Right hindlimb (tissue), 1 donor: Measurements from ENCODE around the gene NBEAL1.
"Not testable (repeated sequence)": the region's sequence is repeated elsewhere in the genome, so short reads cannot be mapped to it uniquely, and the experiment has no call there.

Experiments
- DNase-seq: peaks from one replicate; pipeline ENCODE4 v3.0.0-alpha.2; 2018

The NBEAL1 gene

GRCh38 chr2:203014456-203015199 lies at the start of gene NBEAL1:
TSS of gene NBEAL1 (plus strand) at chr2:203014875. CDS start at chr2:203016385, 1,510 bp downstream.
- DNase-seq, result peak; percentile 100

- no peak for DNase-seq
Measured at GRCh38 chr2:202965810-202966460, 48.7 kb upstream of the NBEAL1 start.

GRCh38 chr2:202969404-202969803 lies 45.3 kb upstream of the NBEAL1 start:
- not testable (repeated sequence) for DNase-seq

DNA sequence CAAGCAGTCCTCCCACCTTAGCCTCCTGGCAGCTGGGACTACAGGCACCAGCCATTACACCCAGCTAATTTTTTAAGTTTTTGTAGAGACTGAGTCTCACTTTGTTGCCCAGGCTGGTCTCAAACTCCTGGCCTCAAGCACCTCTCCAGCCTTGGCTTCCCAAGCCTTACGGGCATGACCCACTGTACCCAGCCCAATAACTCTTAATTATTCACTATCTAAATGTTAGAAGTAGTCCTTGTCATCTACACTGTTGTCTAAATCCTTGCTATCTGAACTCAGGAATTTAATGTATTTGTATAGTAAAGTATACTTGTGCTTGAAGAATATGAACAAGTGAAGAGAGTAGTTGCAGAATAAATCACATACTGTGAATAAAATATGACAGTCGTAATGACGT lies 37.9 kb upstream of the NBEAL1 start:
- no peak for DNase-seq

DNA sequence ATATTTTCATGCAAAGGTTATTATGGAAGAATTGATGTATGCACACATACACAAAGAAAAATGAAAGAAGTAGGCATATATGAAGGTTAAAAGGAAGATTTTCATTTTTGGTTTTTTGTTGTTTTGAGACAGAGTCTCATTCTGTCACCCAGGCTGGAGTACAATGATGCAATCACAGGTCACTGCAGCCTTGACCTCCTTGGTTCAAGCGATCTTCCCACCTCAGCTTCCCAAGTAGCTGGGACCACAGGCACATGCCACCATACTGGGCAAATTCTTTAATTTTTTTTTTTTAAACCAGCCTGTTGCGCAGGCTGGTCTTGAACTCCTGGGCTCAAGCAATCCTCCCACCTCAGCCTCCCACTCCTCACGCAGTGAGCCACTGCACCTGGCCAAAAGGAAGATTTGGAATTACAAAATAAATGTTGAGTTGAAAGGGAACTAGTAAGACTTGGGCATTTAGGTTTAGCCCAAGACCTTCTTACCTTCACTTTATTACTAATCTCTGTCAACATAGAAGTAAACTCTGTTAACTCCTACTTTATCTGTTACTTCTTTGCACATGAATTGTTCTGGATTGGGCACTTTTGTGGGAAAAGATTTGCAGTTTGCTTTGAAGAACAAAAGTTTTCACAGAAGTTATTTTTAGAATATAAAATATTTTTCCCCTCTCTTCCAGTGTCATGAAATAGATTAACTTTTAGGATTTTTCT lies 31.7 kb upstream of the NBEAL1 start:
- DNase-seq, result no peak

DNA sequence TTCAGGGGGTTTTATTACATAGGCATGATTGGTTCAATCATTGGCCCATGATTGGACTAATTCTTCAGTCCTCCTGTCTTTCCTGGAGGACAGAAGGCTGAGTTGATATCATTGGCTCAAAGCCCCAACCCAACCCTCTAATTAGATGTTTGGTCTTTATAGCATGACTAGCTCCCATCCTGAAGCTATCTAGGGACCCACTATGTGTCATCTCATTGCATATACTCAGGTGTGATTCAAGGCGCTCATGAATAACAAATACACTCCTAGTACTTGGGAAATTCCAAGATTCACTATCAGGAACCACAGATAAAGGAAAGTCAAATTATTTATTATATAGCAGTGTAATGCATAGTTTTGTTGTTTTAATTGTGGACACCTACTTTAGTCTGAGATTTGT lies 24.9 kb upstream of the NBEAL1 start:
- no peak for DNase-seq

GRCh38 chr2:202990501-202990900 lies 24.2 kb upstream of the NBEAL1 start:
- DNase-seq, result no peak

GRCh38 chr2:202997113-202997512 lies 17.6 kb upstream of the NBEAL1 start:
- DNase-seq, result not testable (repeated sequence)

GRCh38 chr2:203002054-203002821 lies 12.4 kb upstream of the NBEAL1 start:
- DNase-seq, result no peak

DNA sequence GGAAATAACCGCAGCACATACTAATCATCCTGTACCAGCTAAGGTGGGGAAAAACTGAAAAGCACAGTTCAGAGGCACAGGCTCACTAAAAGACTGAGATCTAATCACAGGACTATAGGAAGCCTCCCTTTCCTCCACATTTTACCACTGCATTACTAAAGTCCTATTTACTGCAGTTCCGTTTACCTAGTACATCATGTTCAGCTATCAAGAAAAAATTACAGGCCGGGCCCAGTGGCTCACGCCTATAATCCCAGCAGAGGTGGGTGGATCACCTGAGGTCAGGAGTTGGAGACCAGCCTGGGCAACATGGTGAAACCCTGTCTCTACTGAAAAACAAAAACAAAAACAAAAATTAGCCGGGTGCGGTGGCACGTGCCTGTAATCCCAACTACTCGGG lies 11.0 kb upstream of the NBEAL1 start:
- DNase-seq, result no peak

DNA sequence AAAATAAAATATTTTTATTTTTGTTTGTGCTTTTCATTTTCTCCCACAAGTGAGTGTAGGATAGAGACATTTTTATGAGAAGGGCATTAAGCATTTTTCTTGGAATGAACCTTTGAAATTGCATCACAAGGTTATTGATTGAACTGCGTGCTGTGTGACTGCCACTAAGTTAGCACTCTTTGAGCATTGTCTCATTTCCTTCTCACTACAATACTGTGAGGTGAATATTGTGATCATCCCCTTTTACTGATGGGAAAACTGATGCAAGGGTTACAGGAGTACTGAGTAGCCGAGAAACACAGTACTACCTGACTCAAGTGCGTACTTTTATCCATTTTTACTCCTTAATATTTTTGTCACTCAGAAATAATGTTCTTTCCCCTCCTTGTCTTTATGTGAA lies 2.0 kb downstream of the NBEAL1 start:
- no peak for DNase-seq

DNA sequence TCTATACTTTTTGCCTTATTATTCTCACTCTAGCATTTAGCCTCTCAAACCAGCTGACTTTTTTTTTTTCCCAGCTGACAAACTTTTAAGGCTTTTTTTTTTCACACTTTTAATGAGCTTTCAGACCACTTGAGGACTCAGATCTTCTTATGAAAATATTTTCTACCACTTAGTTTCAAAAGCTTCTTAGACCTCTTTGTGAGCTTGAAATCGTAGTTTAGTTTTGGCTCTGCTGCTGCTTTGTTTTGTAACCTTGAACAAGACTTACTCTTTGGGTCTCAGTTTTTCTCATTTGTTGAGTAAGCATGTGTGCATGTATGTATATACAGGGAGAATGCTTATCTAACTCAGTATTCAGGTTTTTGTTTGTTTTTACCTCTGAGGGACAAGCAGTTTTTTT lies 3.5 kb downstream of the NBEAL1 start:
- no peak for DNase-seq

- no peak for DNase-seq
Measured at GRCh38 chr2:203019142-203019541, 4.5 kb downstream of the NBEAL1 start.

DNA sequence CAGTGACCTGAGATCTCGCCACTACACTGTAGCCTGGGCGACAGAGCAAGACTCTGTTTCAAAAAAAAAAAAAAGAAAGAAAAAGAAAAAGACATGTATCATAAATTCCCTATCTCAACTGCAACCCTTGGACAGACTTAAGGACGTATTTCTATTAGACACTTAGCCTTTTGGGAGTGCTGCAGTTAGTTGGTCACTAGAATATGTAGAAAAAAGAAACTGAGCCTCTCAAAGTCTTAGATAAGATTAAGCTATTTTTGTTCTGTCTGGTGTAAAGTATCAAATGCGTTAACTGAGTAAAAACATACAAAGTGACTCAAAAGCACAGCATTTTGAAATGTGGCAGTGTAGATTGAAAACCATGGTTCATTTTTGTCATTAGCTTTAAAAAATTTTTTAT lies 7.3 kb downstream of the NBEAL1 start:
- no peak for DNase-seq

- DNase-seq, result no peak
Measured at GRCh38 chr2:203022751-203023150, 8.1 kb downstream of the NBEAL1 start.

DNA sequence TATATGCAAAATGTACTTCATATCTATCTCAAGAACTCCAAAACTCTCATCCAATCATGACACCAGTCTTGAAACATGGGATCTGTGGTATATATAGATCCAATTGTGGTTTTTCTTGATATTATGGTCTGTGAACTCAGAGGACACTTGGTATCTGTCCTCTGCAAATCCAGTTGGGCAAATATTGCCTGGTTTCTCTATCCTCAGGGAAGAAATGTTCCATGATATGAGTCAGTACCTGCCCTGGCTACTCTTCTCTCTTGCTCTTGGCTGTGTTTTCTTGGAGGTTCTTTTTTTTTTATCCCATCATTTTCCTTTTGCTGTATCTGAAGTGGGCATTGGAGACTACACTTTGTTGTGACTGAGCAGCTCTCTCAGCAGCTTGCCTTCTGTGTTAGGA lies 10.9 kb downstream of the NBEAL1 start:
- DNase-seq, result no peak

DNA sequence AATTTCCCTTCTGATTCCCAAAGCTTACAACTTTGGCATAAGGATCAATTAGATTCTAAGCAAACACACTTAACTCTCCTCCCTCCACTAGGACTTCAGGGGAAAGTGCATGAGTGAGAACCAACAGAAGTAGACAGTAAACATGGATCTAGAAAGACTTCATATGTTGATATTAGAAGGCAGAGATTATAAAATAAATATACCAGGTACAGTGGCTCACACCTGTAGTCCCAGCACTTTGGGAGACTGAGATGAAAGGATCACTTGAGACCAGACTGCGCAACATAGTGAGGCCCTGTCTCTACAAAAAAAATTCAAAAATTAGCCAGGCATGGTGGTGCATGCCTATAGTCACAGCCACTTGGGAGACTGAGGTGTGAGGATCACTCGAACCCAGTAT lies 15.9 kb downstream of the NBEAL1 start:
- no peak for DNase-seq

- DNase-seq, result no peak
Measured at GRCh38 chr2:203030991-203031390, 16.3 kb downstream of the NBEAL1 start.

DNA sequence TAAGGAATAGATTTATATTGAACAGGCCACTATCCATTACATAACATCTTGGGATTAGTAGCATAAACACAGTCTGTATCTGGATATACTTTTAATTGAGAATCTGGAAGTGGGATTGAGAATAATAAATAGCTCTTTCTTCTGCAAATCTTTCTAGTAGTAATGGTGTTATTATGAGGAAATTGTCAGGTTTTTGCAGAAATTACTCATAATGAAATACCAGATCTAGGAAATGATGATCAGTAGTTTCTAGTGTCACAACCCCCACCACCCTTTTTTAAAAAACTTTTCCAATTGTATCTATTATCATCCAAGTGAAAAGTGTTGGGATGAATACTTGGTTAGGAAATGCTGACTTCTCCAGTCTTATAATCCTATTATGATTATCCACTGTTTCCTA lies 18.7 kb downstream of the NBEAL1 start:
- no peak for DNase-seq

DNA sequence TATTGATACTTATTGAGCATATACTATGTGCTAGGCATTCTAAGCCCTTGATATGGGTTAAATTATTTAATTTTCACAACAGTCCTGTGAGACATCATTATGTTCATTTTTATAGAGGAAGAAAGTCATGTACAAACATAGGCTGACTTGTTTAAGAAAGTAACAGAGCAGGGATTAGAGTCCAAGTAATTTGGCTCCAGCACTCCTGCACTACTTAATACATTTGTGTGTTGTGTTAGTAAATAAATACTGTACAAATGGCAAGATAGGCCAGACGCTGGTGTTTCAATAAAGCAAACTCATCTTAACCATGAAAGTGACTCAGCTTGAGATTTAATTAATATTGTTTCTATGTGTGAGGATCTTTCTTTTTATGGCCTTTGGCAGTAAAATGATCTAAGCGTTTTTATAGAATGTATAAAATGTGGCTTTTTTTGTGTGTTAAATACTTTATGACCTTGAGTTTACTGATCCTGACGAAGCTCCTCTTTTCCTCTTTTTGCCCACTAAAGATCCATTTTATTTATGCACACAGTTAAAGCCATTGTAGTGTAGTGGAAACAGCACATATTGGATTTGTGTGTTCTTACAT lies 21.3 kb downstream of the NBEAL1 start:
- DNase-seq, result no peak

GRCh38 chr2:203037026-203037425 lies 22.4 kb downstream of the NBEAL1 start:
- DNase-seq, result no peak

GRCh38 chr2:203038586-203038985 lies 23.9 kb downstream of the NBEAL1 start:
- no peak for DNase-seq

DNA sequence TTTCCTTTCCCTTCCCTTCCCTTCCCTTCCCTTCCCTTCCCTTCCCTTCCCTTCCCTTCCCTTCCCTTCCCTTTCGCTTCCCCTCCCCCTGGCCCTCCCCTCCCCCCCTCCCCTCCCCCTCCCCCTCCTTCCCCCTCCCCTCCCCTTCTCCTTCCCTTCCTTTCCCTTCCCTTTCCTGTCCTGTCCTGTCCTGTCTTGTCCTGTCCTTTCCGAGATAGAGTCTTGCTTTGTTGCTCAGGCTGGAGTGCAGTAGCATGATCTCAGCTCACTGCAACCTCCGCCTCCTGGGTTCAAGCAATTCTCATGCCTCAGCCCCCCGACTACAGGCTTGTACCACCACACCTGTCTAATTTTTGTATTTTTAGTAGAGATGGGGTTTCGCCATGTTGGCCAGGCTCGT lies 24.5 kb downstream of the NBEAL1 start:
- not testable (repeated sequence) for DNase-seq
